Memory B cell (primary cell): Measurements from ENCODE around the gene PARD3B.

Source experiments
- ATAC-seq: fragments of 150-1000 bp; cut with Tn5 transposase; 2 replicates; pipeline ENCODE4 v1.10.0; 2021; ENCODE audit warnings: low read depth, mild to moderate bottlenecking, moderate library complexity
- DNase-seq, 2 donors: peaks; one replicate each; pipeline ENCODE4 v3.0.0; 2022; ENCODE audit warnings: low spot score in 2 of 2
- H3K27ac Mint-ChIP-seq: one replicate; pipeline ENCODE4 v1.8.0; 2022; ENCODE audit warnings: mild to moderate bottlenecking, moderate library complexity, mixed read lengths
- H3K27me3 Mint-ChIP-seq: one replicate; pipeline ENCODE4 v1.8.0; 2022; ENCODE audit warnings: mixed read lengths
- H3K36me3 Mint-ChIP-seq: one replicate; pipeline ENCODE4 v1.8.0; 2022; ENCODE audit warnings: mild to moderate bottlenecking, mixed read lengths
- H3K4me1 Mint-ChIP-seq: one replicate; pipeline ENCODE4 v1.8.0; 2022; ENCODE audit warnings: mixed read lengths
- H3K4me3 Mint-ChIP-seq: one replicate; pipeline ENCODE4 v1.8.0; 2022; ENCODE audit warnings: mild to moderate bottlenecking, moderate library complexity, mixed read lengths
- H3K9me3 Mint-ChIP-seq: one replicate; pipeline ENCODE4 v1.8.0; 2022; ENCODE audit warnings: mixed read lengths

PARD3B gene

GRCh38 chr2:205531072-205531471, 985.8 kb downstream of the PARD3B start:
- DNase-seq (no peak), ATAC-seq (no peak)
- no peaks in the 10 kb centered on the region for H3K36me3 Mint-ChIP-seq
- peaks cover 12% of the 10 kb centered on the region for H3K27me3 Mint-ChIP-seq
- H3K4me3 Mint-ChIP-seq, result no peak overlapping the region
- H3K9me3 Mint-ChIP-seq, result no peaks in the 10 kb centered on the region
- H3K4me1 Mint-ChIP-seq, result peaks cover 6% of the 10 kb centered on the region
- H3K27ac Mint-ChIP-seq, result no peak overlapping the region

GRCh38 chr2:205531489-205532148, 986.3 kb downstream of the PARD3B start:
- no peak overlapping the region for H3K27ac Mint-ChIP-seq
- H3K36me3 Mint-ChIP-seq, result no peaks in the 10 kb centered on the region
- ATAC-seq, result no peak
- H3K9me3 Mint-ChIP-seq, result no peaks in the 10 kb centered on the region
- peaks cover 11% of the 10 kb centered on the region for H3K27me3 Mint-ChIP-seq
- peaks cover 6% of the 10 kb centered on the region for H3K4me1 Mint-ChIP-seq
- no peak for DNase-seq
- no peak overlapping the region for H3K4me3 Mint-ChIP-seq

- H3K4me1 Mint-ChIP-seq, result peaks cover 7% of the 10 kb centered on the region
- H3K4me3 Mint-ChIP-seq, result no peak overlapping the region
- no peaks in the 10 kb centered on the region for H3K9me3 Mint-ChIP-seq
- H3K27me3 Mint-ChIP-seq, result peaks cover 12% of the 10 kb centered on the region
- H3K27ac Mint-ChIP-seq, result no peak overlapping the region
- no peaks in the 10 kb centered on the region for H3K36me3 Mint-ChIP-seq
- DNase-seq (no peak), ATAC-seq (peak; percentile 53)
Observed at GRCh38 chr2:205535001-205535400, 989.7 kb downstream of the PARD3B start.

- Mint-ChIP-seq H3K9me3 (no peaks in the 10 kb centered on the region), H3K36me3 (no peaks in the 10 kb centered on the region), H3K27ac (no peak overlapping the region), H3K4me1 (peaks cover 15% of the 10 kb centered on the region), H3K4me3 (no peak overlapping the region), H3K27me3 (peaks cover 5% of the 10 kb centered on the region)
- DNase-seq (no peak), ATAC-seq (no peak)
Observed at GRCh38 chr2:205539603-205540002, 994.3 kb downstream of the PARD3B start.

GRCh38 chr2:205540036-205540435, 994.8 kb downstream of the PARD3B start:
- no peaks in the 10 kb centered on the region for H3K9me3 Mint-ChIP-seq
- ATAC-seq (peak; percentile 58), DNase-seq (no peak)
- H3K27ac Mint-ChIP-seq, result no peak overlapping the region
- H3K27me3 Mint-ChIP-seq, result peaks cover 4% of the 10 kb centered on the region
- peaks cover 12% of the 10 kb centered on the region for H3K4me1 Mint-ChIP-seq
- H3K36me3 Mint-ChIP-seq, result no peaks in the 10 kb centered on the region
- H3K4me3 Mint-ChIP-seq, result no peak overlapping the region

- DNase-seq (no peak), ATAC-seq (peak; percentile 53)
- Mint-ChIP-seq H3K9me3 (no peaks in the 10 kb centered on the region), H3K4me3 (no peak overlapping the region), H3K27ac (no peak overlapping the region), H3K27me3 (no peaks in the 10 kb centered on the region), H3K36me3 (no peaks in the 10 kb centered on the region), H3K4me1 (peaks cover 11% of the 10 kb centered on the region)
Observed at GRCh38 chr2:205543262-205543843, 998.1 kb downstream of the PARD3B start.

- H3K4me3 Mint-ChIP-seq, result no peak overlapping the region
- peaks cover 11% of the 10 kb centered on the region for H3K4me1 Mint-ChIP-seq
- H3K27me3 Mint-ChIP-seq, result no peaks in the 10 kb centered on the region
- H3K9me3 Mint-ChIP-seq, result no peaks in the 10 kb centered on the region
- DNase-seq (no peak), ATAC-seq (no peak)
- H3K36me3 Mint-ChIP-seq, result no peaks in the 10 kb centered on the region
- no peak overlapping the region for H3K27ac Mint-ChIP-seq
Observed at GRCh38 chr2:205543937-205544702, 998.8 kb downstream of the PARD3B start.

- Mint-ChIP-seq H3K27me3 (no peaks in the 10 kb centered on the region), H3K4me3 (no peak overlapping the region), H3K4me1 (peaks cover 4% of the 10 kb centered on the region), H3K9me3 (no peaks in the 10 kb centered on the region), H3K36me3 (no peaks in the 10 kb centered on the region), H3K27ac (no peak overlapping the region)
- DNase-seq, result no peak
- no peak for ATAC-seq
Observed at GRCh38 chr2:205545971-205546816, 1000.9 kb downstream of the PARD3B start.

GRCh38 chr2:205555566-205556230, 1010.4 kb downstream of the PARD3B start:
- Mint-ChIP-seq H3K9me3 (no peaks in the 10 kb centered on the region), H3K4me1 (peaks cover 3% of the 10 kb centered on the region), H3K27me3 (peaks cover 7% of the 10 kb centered on the region), H3K27ac (no peak overlapping the region), H3K36me3 (no peaks in the 10 kb centered on the region), H3K4me3 (no peak overlapping the region)
- DNase-seq, result no peak
- ATAC-seq, result no peak

GRCh38 chr2:205556357-205556756, 1011.1 kb downstream of the PARD3B start:
- ATAC-seq, result no peak
- Mint-ChIP-seq H3K27ac (no peak overlapping the region), H3K4me3 (no peak overlapping the region), H3K9me3 (no peaks in the 10 kb centered on the region), H3K27me3 (peaks cover 11% of the 10 kb centered on the region), H3K4me1 (peaks cover 3% of the 10 kb centered on the region), H3K36me3 (no peaks in the 10 kb centered on the region)
- no peak for DNase-seq

GRCh38 chr2:205556841-205557539, 1011.7 kb downstream of the PARD3B start:
- Mint-ChIP-seq H3K4me3 (no peak overlapping the region), H3K4me1 (peaks cover 3% of the 10 kb centered on the region)

GRCh38 chr2:205557873-205558272, 1012.6 kb downstream of the PARD3B start:
- Mint-ChIP-seq H3K4me3 (no peak overlapping the region), H3K27ac (no peak overlapping the region), H3K9me3 (no peaks in the 10 kb centered on the region), H3K4me1 (peaks cover 3% of the 10 kb centered on the region), H3K36me3 (no peaks in the 10 kb centered on the region), H3K27me3 (peaks cover 10% of the 10 kb centered on the region)
- ATAC-seq (no peak), DNase-seq (no peak)

More at GRCh38 chr2:205556841-205557539, 1011.7 kb downstream of the PARD3B start:
- ATAC-seq (no peak), DNase-seq (no peak)
- Mint-ChIP-seq H3K9me3 (no peaks in the 10 kb centered on the region), H3K27me3 (peaks cover 10% of the 10 kb centered on the region), H3K27ac (no peak overlapping the region), H3K36me3 (no peaks in the 10 kb centered on the region)

- H3K27me3 Mint-ChIP-seq, result peaks cover 11% of the 10 kb centered on the region
- H3K9me3 Mint-ChIP-seq, result no peaks in the 10 kb centered on the region
- DNase-seq (no peak), ATAC-seq (no peak)
- no peaks in the 10 kb centered on the region for H3K4me1 Mint-ChIP-seq
- no peak overlapping the region for H3K4me3 Mint-ChIP-seq
- H3K27ac Mint-ChIP-seq, result no peak overlapping the region
- no peaks in the 10 kb centered on the region for H3K36me3 Mint-ChIP-seq
Observed at GRCh38 chr2:205561441-205561840, 1016.2 kb downstream of the PARD3B start.
